Heart right ventricle (tissue), 16 donors: ENCODE results near the gene SLC19A3. TPM values are rescaled to one million over a fixed set of nuclear protein-coding genes. Genes with fewer than 3 reads are reported as not detected.

Experiments used
- ATAC-seq, 8 donors: fragments of 200-7000 bp; cut with Tn5 transposase; one replicate each; pipeline ENCODE4 v1.9.1; 2020; ENCODE audit warnings: mild to moderate bottlenecking in 8 of 8, moderate library complexity in 8 of 8, moderate number of reproducible peaks in 1 of 8
- DNase-seq, 2 donors: peaks; one replicate each; pipeline ENCODE4 v3.0.0-alpha.2; 2020
- H3K27ac ChIP-seq, 10 donors: fragments of 200-600 bp; sonication (generic) in 2 of 10; one replicate each; pipeline versions ENCODE4 v1.5.0 to v1.8.0; 2020 to 2022; ENCODE audit warnings: mild to moderate bottlenecking in 3 of 10
- H3K27me3 ChIP-seq, 7 donors: fragments of 200-600 bp; one replicate each; pipeline ENCODE4 v1.8.0; 2021 to 2022; ENCODE audit warnings: mild to moderate bottlenecking in 2 of 7
- H3K36me3 ChIP-seq, 9 donors: fragments of 200-600 bp; sonication (generic) in 1 of 9; one replicate each; pipeline versions ENCODE4 v1.5.0 to v1.8.0; 2020 to 2022; ENCODE audit warnings: mild to moderate bottlenecking in 2 of 9
- H3K4me1 ChIP-seq, 9 donors: fragments of 200-600 bp; sonication (generic) in 1 of 9; one replicate each; pipeline versions ENCODE4 v1.5.0 to v1.8.0; 2020 to 2022; ENCODE audit warnings: mild to moderate bottlenecking in 4 of 9
- H3K4me3 ChIP-seq, 10 donors: fragments of 200-600 bp; sonication (generic) in 2 of 10; one replicate each; pipeline versions ENCODE4 v1.5.0 to v1.8.0; 2020 to 2022; ENCODE audit warnings: mild to moderate bottlenecking in 7 of 10, moderate library complexity in 2 of 10
- H3K9me3 ChIP-seq, 11 donors: fragments of 200-600 bp in 10 of 11; sonication (generic) in 2 of 11; one replicate each; pipeline versions ENCODE4 v1.5.0 to v1.8.0; 2013 to 2022; ENCODE audit warnings: mild to moderate bottlenecking in 2 of 11, control low read depth in 1 of 11, moderate library complexity in 1 of 11
- CTCF ChIP-seq, 9 donors: fragments of 200-600 bp; sonication (generic) in 2 of 9; IDR thresholded peaks; one replicate each; pipeline versions ENCODE4 v1.5.0 to v1.8.0; 2021 to 2022; ENCODE audit warnings: antibody characterized with exemption in 9 of 9, mild to moderate bottlenecking in 5 of 9, moderate library complexity in 1 of 9
- WGBS, 2 donors: extraction: QIAGEN DNeasy Blood & Tissue Kit; methylation state at CpG; one replicate each; pipeline ENCODE4 v1.1.7; 2013; ENCODE audit warnings: inconsistent platforms in 1 of 2; 5-methylcytosine and 5-hydroxymethylcytosine counted together
- intact Hi-C, 10 donors: fragments of 100-400 bp; cut with DNase I; formaldehyde crosslinking; loops; one replicate each; pipeline versions ENCODE4 v1.11.1 to v1.14.2; 2022
- polyA plus RNA-seq, 2 donors: library from polyadenylated mRNA; stranded (reverse); fragments of 200-250 nt; gene quantifications; one replicate each; pipeline ENCODE4 v1.2.3, GENCODE V29; 2013
- total RNA-seq, 10 donors: library from RNA; stranded (reverse); fragmentation: NEBNext Ultra II Directional in 3 of 10; extraction: Animal tissue kit (Norgen Biotek cat#: 25700) in 3 of 10; gene quantifications; one replicate each; pipeline versions ENCODE4 v1.2.1 to v1.2.4, GENCODE V29; 2021 to 2023
- donor health status: Arrhythmogenic right ventricular cardiomyopathy.
- donor health status: ischemic (EF 13 %, LVEDD 7.1; RV severe dilation, severe dysfunction).
- donor health status: healthy with polysubstance abuse.
- donor health status: DM: no; HTN: yes; CAD: no.
- donor health status: DM: no; HTN: no; CAD: no.
- donor health status: ischemic (EF 25% LVEDD 6.9; RV normal size, moderate dysfunction).
- donor health status: ischemic (EF 25% LVEDD 5.7; RV mildly dilated, moderate dysfunction).
- donor health status: healthy.
- donor health status: DM: yes; HTN: yes; CAD: no.
- donor health status: Ischemic cardiomyopathy.
- donor health status: ischemic (EF 35%, LVEDD 5.7; RV mildly dilated, moderate dysfunction).
- donor health status: nonischemic (EF 11% LVEDD 7.7; RV severe dilation, severe dysfunction).
- donor health status: DM: yes; HTN: yes; CAD: no.
- donor health status: PGD.
- donor health status: ischemic (EF 29% LVEDD 5.4; RV normal size, mild dysfunction).
- donor health status: nonischemic (EF 23%, LVEDD 6.1; RV moderate dilation, normal function).

Gene SLC19A3
- total and polyA plus RNA-seq, 12 donors: 0.13 to 4.5 (median 0.80) TPM

- no peak overlapping the region for H3K27ac ChIP-seq
- intact Hi-C loops: loop anchor here in 1 of 10 donors (10.0 kb wide), 2 partner anchors 199 to 261 kb away; no protein-coding TSS in a partner anchor
- ATAC-seq (no peak), DNase-seq (no peak)
- no peak overlapping the region for H3K4me3 ChIP-seq
- WGBS, 2 donors: 78 to 82% methylated on average over 6 of the region's 6 CpGs
- H3K36me3 ChIP-seq: no peaks in the 10 kb centered on the region
- no peak for TF ChIP-seq CTCF (IDR thresholded peaks at IDR 0.05)
- no peaks in the 10 kb centered on the region for H3K9me3 ChIP-seq
- H3K27me3 ChIP-seq: peaks cover 0 to 4% (median 0%) of the 10 kb centered on the region in 7 donors
- peaks cover 0 to 3% (median 0%) of the 10 kb centered on the region in 9 donors for H3K4me1 ChIP-seq
These were observed 52.5 kb downstream of the SLC19A3 start for GRCh38 chr2:227665189-227665940.

GRCh38 chr2:227661827-227662226 is 56.0 kb downstream of the SLC19A3 start:
- no peak overlapping the region for H3K27ac ChIP-seq
- no peak for DNase-seq
- H3K4me1 ChIP-seq: peaks cover 0 to 14% (median 0%) of the 10 kb centered on the region in 9 donors
- H3K9me3 ChIP-seq: no peaks in the 10 kb centered on the region
- intact Hi-C loops: loop anchor here in 2 of 10 donors (5.0 to 10.0 kb wide), 3 partner anchors 105 to 257 kb away; no protein-coding TSS in a partner anchor
- no peak for TF ChIP-seq CTCF (IDR thresholded peaks at IDR 0.05)
- no peaks in the 10 kb centered on the region for H3K36me3 ChIP-seq
- WGBS, 2 donors: 48 to 58% methylated on average over 3 of the region's 3 CpGs
- H3K4me3 ChIP-seq: no peak overlapping the region
- ATAC-seq: no peak
- H3K27me3 ChIP-seq: peaks cover 0 to 4% (median 0%) of the 10 kb centered on the region in 7 donors

- 21 to 22% methylated on average over 7 of the region's 7 CpGs for WGBS, 2 donors
- TF ChIP-seq CTCF (IDR thresholded peaks at IDR 0.05): no peak
- ATAC-seq: peak in 1 of 8 donors; percentile 47
- Histone ChIP-seq H3K27me3 (peaks cover 0 to 4% (median 0%) of the 10 kb centered on the region in 7 donors), H3K4me3 (no peak overlapping the region), H3K9me3 (no peaks in the 10 kb centered on the region), H3K36me3 (no peaks in the 10 kb centered on the region), H3K27ac (no peak overlapping the region), H3K4me1 (peaks cover 0 to 15% (median 0%) of the 10 kb centered on the region in 9 donors)
- peak in 1 of 2 donors; percentile 21 for DNase-seq
- intact Hi-C loops: loop anchor here in 2 of 10 donors (5.0 to 10.0 kb wide), 3 partner anchors 106 to 256 kb away; no protein-coding TSS in a partner anchor
These were observed 56.7 kb downstream of the SLC19A3 start for GRCh38 chr2:227661025-227661649.

GRCh38 chr2:227657199-227657845 is 60.5 kb downstream of the SLC19A3 start:
- Histone ChIP-seq H3K9me3 (no peaks in the 10 kb centered on the region), H3K27me3 (no peaks in the 10 kb centered on the region), H3K36me3 (no peaks in the 10 kb centered on the region), H3K4me3 (no peak overlapping the region), H3K27ac (peak overlapping the region in 1 of 10 donors; percentile 70), H3K4me1 (peaks cover 0 to 27% (median 0%) of the 10 kb centered on the region in 9 donors)
- intact Hi-C loops: loop anchor here in 9 of 10 donors (2.0 to 10.0 kb wide), 7 partner anchors 109 to 253 kb away; partner anchors contain the start of gene AGFG1 (in 2 of the 9)
- 70 to 80% methylated on average over 8 of the region's 8 CpGs for WGBS, 2 donors
- ATAC-seq: no peak
- TF ChIP-seq CTCF (IDR thresholded peaks at IDR 0.05): no peak
- DNase-seq: no peak
